ENCODE results near the gene SPDYE5. TPM values are rescaled to one million over a fixed set of nuclear protein-coding genes. Genes with fewer than 3 reads are reported as not detected.

Gene SPDYE5
- total RNA-seq, 2 experiments from 2014 or later, result not detected

DNA sequence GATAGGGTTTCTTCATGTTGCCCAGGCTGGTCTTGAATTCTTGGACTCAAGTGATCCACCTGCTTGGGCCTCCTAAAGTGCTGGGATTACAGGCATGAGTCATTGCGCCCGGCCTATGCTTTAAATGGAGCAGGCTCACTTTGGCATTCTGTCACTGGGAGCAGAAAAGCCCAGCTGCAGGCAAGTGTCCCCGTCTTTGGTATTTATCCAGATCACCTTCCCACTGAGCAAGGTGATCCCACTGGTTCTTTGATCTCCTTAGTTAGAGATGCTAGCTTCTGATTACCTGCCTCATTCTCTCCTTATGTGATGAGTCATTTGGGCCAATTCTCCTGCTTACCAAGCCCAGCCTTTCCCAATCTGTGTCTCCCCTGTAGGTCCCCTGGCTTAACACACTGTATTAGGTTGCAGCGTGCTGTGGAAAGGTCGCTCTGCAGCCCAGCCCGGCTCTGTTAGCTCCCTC lies 39.3 kb downstream of the SPDYE5 start:
- BruUV-seq (replicated peaks), result no TSS peak
- no peaks in the 10 kb centered on the region for H3K9me3 ChIP-seq (ENCODE audit: low read length)
- no peak overlapping the region for H3K27ac ChIP-seq (ENCODE audit: low read depth, low read length, poor library complexity, severe bottlenecking)
- H3K9me2 ChIP-seq (ENCODE audit: insufficient read depth, low read length), result no peaks in the 10 kb centered on the region
- DNase-seq (ENCODE audit: low spot score), result no peak
- POLR2A ChIA-PET, result interaction anchor here (0.6 to 1.2 kb wide), 2 partner anchors 159 to 210 kb away, joined by 3 read pairs; no protein-coding TSS in a partner anchor
- H4K20me1 ChIP-seq (ENCODE audit: insufficient read depth, low read length), result no peaks in the 10 kb centered on the region
- H3K79me2 ChIP-seq (ENCODE audit: insufficient read depth, low read depth, low read length), result peaks cover 15% of the 10 kb centered on the region; the same call in 1 of the 2 replicates
- no peak overlapping the region for H3K4me2 ChIP-seq (ENCODE audit: low read length)
- H2AFZ ChIP-seq (ENCODE audit: low read length), result no peak overlapping the region
- CTCF ChIA-PET (ENCODE audit: unreplicated experiment), result interaction anchor here (0.5 kb wide), 1 partner anchor 599 kb away, joined by 3 read pairs; no protein-coding TSS in a partner anchor
- H3K36me3 ChIP-seq (ENCODE audit: insufficient read depth, low read length), result no peaks in the 10 kb centered on the region
- TF ChIP-seq, protein P1, sequence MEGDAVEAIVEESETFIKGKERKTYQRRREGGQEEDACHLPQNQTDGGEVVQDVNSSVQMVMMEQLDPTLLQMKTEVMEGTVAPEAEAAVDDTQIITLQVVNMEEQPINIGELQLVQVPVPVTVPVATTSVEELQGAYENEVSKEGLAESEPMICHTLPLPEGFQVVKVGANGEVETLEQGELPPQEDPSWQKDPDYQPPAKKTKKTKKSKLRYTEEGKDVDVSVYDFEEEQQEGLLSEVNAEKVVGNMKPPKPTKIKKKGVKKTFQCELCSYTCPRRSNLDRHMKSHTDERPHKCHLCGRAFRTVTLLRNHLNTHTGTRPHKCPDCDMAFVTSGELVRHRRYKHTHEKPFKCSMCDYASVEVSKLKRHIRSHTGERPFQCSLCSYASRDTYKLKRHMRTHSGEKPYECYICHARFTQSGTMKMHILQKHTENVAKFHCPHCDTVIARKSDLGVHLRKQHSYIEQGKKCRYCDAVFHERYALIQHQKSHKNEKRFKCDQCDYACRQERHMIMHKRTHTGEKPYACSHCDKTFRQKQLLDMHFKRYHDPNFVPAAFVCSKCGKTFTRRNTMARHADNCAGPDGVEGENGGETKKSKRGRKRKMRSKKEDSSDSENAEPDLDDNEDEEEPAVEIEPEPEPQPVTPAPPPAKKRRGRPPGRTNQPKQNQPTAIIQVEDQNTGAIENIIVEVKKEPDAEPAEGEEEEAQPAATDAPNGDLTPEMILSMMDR (conservative IDR thresholded peaks at IDR 0.05; ENCODE audit: low read length), result no peak
- no peak for TF ChIP-seq EZH2phosphoT487 (IDR thresholded peaks at IDR 0.05; ENCODE audit: borderline replicate concordance, low read depth, low read length)
- intact Hi-C loops (cut with micrococcal nuclease; ENCODE audit: unreplicated experiment), result no loop called here
- H3K4me3 ChIP-seq (ENCODE audit: low read depth, low read length, poor library complexity, severe bottlenecking), result no peak overlapping the region
- peaks cover 11% of the 10 kb centered on the region for H3K4me1 ChIP-seq (ENCODE audit: insufficient read depth, low read length, poor library complexity, severe bottlenecking)

DNA sequence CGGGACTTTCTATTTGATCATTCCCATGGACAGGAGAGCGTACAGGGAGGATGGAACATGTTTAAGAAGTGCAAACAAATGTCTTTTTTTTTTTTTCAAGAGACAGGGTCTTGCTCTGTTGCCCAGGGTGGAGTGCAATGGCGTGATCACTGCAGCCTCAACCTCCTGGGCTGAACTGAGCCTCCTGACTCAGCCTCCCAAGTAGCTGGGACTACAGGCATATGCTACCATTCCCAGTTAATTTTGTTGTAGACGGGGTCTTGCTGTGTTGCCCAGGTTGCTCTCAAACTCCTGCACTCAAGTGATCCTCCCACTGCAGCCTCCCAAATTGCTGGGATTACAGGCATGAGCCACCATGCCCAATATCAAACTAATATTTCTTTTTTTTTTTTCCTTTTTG lies 40.5 kb downstream of the SPDYE5 start:
- H3K4me2 ChIP-seq (ENCODE audit: low read length), result no peak overlapping the region
- POLR2A ChIA-PET, result interaction anchor here (1.2 kb wide), 1 partner anchor 158 kb away, joined by 3 read pairs; no protein-coding TSS in a partner anchor
- H3K36me3 ChIP-seq (ENCODE audit: insufficient read depth, low read length), result peaks cover 7% of the 10 kb centered on the region; the same call in 1 of the 2 replicates
- CTCF ChIA-PET (ENCODE audit: unreplicated experiment), result no interaction called here
- H3K9me2 ChIP-seq (ENCODE audit: insufficient read depth, low read length), result no peaks in the 10 kb centered on the region
- no peak overlapping the region for H3K27ac ChIP-seq (ENCODE audit: low read depth, low read length, poor library complexity, severe bottlenecking)
- no peaks in the 10 kb centered on the region for H3K9me3 ChIP-seq (ENCODE audit: low read length)
- peaks cover 2% of the 10 kb centered on the region; the same call in 1 of the 2 replicates for H3K79me2 ChIP-seq (ENCODE audit: insufficient read depth, low read depth, low read length)
- intact Hi-C loops (cut with micrococcal nuclease; ENCODE audit: unreplicated experiment), result no loop called here
- TF ChIP-seq, protein P1 (conservative IDR thresholded peaks at IDR 0.05; ENCODE audit: low read length), result no peak
- no peak for TF ChIP-seq EZH2phosphoT487 (IDR thresholded peaks at IDR 0.05; ENCODE audit: borderline replicate concordance, low read depth, low read length)
- DNase-seq (ENCODE audit: low spot score), result no peak
- H4K20me1 ChIP-seq (ENCODE audit: insufficient read depth, low read length), result no peaks in the 10 kb centered on the region
- no peak overlapping the region for H2AFZ ChIP-seq (ENCODE audit: low read length)
- BruUV-seq (replicated peaks), result no TSS peak
- peaks cover 6% of the 10 kb centered on the region for H3K4me1 ChIP-seq (ENCODE audit: insufficient read depth, low read length, poor library complexity, severe bottlenecking)
- no peak overlapping the region for H3K4me3 ChIP-seq (ENCODE audit: low read depth, low read length, poor library complexity, severe bottlenecking)

- POLR2A ChIA-PET, result no interaction called here
- intact Hi-C loops (cut with micrococcal nuclease; ENCODE audit: unreplicated experiment), result no loop called here
These were observed 41.8 kb downstream of the SPDYE5 start for GRCh38 chr7:75533926-75534325.

More at GRCh38 chr7:75533926-75534325, 41.8 kb downstream of the SPDYE5 start:
- H4K20me1 ChIP-seq (ENCODE audit: insufficient read depth, low read length), result no peaks in the 10 kb centered on the region
- no peaks in the 10 kb centered on the region for H3K4me1 ChIP-seq (ENCODE audit: insufficient read depth, low read length, poor library complexity, severe bottlenecking)
- H3K36me3 ChIP-seq (ENCODE audit: insufficient read depth, low read length), result peaks cover 7% of the 10 kb centered on the region; the same call in 1 of the 2 replicates
- no peak for TF ChIP-seq EZH2phosphoT487 (IDR thresholded peaks at IDR 0.05; ENCODE audit: borderline replicate concordance, low read depth, low read length)
- TF ChIP-seq, protein P1 (conservative IDR thresholded peaks at IDR 0.05; ENCODE audit: low read length), result no peak
- no peak overlapping the region for H3K4me3 ChIP-seq (ENCODE audit: low read depth, low read length, poor library complexity, severe bottlenecking)
- H2AFZ ChIP-seq (ENCODE audit: low read length), result no peak overlapping the region
- no peak overlapping the region for H3K27ac ChIP-seq (ENCODE audit: low read depth, low read length, poor library complexity, severe bottlenecking)
- CTCF ChIA-PET (ENCODE audit: unreplicated experiment), result no interaction called here
- no peaks in the 10 kb centered on the region for H3K9me2 ChIP-seq (ENCODE audit: insufficient read depth, low read length)
- DNase-seq (ENCODE audit: low spot score), result no peak
- no peaks in the 10 kb centered on the region for H3K79me2 ChIP-seq (ENCODE audit: insufficient read depth, low read depth, low read length)
- H3K4me2 ChIP-seq (ENCODE audit: low read length), result no peak overlapping the region
- BruUV-seq (replicated peaks), result no TSS peak
- H3K9me3 ChIP-seq (ENCODE audit: low read length), result no peaks in the 10 kb centered on the region

Measured in OCI-LY7 (cell line).